Measurements from ENCODE around the gene SLC25A24.
"Not testable (repeated sequence)": the region's sequence is repeated elsewhere in the genome, so short reads cannot be mapped to it uniquely, and the experiment has no call there.

- not testable (repeated sequence) for TF ChIP-seq POLR2A, CTCF (IDR thresholded peaks at IDR 0.05)
These were observed 40.2 kb downstream of the SLC25A24 start for GRCh38 chr1:108159951-108160350.
